ELR (cell line): Measurements from ENCODE around the gene TFAP2C.
"Not testable (repeated sequence)": the region's sequence is repeated elsewhere in the genome, so short reads cannot be mapped to it uniquely, and the experiment has no call there.

Experiments
- DNase-seq: peaks from one replicate; pipeline ENCODE4 v3.0.0-alpha.2; 2015; ENCODE audit warnings: low read depth

The TFAP2C gene

DNA sequence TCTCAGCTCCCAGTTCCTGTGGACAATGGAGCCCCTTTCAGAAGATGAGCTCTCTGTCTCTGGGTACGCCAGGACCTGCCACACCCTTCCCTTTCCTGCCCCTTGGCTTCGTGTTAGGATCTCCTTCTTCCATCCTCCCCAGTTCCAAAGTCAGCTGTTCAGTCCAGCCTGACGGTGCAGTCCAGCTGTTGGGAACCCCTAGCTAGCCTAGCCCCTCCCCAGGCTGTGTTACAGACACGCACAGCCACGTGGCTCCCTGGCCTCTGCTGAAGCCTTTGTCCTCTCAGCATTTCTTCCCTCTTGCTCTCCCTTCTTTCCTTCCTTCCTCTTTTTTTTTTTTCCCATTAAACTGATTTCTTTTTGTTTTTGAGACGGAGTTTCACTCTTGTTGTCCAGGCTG, 12.4 kb upstream of the TFAP2C start:
- no peak for DNase-seq

DNA sequence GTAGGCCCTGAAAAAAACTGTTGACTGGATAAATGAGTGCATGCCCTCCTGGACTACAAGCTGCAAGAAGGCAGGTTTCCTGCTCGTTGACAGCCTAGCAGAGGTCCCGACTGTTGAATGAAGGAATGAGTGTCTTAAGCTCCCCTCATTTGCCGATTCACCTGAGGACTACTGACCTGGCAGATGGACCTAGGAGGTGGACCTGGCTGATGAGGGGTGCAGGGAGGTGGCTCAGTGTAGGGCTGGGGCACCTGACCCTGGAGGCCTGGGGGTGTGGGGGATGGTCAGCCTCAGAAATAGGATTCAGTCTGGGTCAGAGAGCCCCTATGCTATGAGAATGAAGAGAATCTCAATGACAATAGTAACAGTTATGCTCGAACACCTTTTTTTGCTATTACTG, 11.6 kb upstream of the TFAP2C start:
- DNase-seq: no peak

DNA sequence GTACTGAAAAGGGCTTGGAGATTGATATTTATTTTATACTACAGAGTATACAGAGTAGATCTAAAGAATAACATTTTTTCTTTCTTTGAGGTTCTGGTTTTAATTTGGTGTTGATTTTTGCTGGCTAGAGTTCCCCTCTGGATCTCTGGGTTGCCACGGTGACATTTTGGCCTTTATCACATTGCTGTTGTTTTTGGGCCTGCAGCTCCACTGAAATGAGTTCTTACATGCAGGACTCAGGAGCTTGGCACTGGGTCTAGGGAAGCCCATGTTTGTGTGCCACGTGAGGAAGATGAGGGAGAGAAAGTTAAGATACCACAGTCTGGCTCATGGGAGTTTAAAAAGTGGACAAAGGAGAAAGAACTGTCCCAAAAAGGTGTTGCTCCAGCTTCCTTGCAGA, 7.4 kb upstream of the TFAP2C start:
- no peak for DNase-seq

DNA sequence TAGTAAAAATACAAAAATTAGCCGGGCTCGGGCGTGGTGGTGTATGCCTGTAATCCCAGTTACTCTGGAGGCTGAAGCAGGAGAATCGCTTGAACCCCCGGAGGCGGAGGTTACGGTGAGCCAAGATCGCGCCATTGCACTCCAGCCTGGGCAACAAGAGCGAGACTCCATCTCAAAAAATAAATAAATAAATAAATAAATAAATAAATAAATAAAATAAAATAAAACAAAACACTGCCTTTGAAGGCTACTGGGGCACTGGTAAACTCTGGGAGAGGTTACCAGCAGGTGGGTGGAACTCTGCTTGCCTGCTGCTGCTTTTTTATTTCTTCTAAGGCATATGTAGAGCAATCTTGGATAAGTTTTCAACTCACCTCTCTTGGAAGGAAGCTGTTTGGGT, 5.2 kb upstream of the TFAP2C start:
- not testable (repeated sequence) for DNase-seq

DNA sequence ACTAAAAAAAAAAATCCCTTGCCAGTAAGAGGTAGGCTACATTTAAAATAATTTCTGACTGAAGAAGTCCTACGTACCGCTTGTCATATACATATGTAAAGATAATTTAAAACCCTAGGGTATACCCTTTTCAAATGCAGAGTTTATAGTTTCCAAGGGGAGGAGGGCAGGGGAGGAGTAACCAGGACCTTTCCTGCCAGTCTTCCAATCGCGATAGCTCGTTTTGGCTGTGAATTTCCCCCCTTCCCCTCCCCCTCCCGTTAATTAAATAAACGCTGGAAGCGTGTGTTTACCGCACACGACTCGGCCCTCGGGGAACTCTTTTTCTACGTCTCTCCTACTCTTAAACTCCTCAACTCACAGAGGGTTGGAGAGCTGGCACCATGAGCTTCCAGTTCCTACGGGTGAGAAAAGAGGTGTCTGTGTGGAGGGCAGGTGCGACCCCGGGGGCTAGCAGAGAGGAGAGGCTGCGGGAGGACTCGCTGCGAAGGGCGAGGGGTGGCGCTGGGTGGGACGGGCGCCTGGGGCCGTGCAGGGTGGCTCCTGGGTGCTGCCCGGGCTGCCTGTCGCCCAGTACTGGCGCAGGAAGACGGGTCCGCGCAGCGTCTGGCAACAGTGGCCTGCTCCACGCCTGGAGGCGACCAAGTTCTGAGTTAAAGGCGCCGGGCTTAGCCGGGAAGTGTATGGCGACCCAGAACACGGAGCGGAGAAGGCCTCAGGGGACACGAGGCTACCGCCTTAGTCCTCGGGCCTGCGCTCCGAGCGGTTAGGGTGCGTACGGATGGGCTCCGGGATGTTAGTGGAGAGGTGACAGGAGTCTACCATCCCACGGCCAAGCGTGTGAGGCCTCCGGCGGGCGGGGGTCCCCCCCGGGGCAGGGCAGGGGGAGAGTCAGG, 4.1 kb upstream of the TFAP2C start:
- no peak for DNase-seq

DNA sequence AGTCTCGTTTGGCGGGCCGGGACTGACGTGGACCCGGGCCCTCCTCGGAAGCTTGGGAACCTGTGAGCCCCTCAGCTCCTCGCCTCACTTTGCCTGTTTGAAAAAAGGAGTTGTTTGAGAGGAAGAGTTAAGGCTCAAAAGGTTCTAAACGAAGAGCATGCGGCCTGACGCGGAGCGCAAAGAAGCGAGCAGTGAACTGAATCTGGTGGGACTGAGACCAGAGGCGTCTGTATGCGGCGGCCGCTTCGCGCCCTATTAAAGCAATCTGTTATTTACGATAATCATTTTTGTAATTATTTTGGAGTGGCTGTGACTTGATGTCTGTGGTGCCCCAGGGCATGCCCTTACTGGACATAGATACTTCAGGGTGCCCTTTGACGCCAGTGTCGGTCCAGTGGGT, 3.3 kb upstream of the TFAP2C start:
- no peak for DNase-seq

DNA sequence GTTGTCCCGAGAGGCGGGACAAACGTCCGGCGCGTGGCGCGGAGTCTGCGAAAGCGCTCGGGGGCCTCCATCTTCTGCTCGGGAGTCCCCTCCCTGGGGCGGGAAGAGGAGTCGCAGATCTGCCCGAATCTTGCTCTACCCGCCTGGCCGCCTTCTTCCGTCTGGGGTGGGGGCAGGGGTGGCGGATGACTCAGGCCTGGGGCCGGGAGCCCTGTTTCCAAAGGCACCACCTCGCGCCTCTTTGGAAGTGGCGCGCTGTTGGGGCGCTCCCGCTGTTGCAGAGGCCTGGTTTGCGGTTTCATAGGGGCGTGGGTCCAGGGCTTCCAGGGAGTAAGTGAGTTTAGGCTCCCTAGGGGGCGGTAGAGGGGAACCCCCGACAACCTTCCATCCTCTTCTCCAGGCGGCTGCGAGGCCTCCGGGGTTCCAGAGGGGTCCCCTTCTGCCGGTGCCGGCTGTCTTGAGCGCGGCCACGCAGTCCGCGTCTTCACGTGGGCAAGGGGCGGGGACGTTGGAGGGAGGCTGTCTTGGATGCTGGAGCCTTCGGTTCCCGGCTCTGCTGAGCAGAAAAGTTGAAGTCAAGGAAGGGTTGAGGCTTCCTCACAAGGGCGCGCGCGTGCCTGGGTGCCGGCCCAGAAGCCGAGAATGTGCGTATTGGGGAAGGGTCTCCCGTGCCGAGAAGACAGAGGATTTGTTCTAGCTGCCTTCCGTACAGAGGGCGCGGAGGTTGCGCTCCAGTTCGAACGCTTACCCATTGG, 2.6 kb upstream of the TFAP2C start:
- peak; percentile 55 for DNase-seq

DNA sequence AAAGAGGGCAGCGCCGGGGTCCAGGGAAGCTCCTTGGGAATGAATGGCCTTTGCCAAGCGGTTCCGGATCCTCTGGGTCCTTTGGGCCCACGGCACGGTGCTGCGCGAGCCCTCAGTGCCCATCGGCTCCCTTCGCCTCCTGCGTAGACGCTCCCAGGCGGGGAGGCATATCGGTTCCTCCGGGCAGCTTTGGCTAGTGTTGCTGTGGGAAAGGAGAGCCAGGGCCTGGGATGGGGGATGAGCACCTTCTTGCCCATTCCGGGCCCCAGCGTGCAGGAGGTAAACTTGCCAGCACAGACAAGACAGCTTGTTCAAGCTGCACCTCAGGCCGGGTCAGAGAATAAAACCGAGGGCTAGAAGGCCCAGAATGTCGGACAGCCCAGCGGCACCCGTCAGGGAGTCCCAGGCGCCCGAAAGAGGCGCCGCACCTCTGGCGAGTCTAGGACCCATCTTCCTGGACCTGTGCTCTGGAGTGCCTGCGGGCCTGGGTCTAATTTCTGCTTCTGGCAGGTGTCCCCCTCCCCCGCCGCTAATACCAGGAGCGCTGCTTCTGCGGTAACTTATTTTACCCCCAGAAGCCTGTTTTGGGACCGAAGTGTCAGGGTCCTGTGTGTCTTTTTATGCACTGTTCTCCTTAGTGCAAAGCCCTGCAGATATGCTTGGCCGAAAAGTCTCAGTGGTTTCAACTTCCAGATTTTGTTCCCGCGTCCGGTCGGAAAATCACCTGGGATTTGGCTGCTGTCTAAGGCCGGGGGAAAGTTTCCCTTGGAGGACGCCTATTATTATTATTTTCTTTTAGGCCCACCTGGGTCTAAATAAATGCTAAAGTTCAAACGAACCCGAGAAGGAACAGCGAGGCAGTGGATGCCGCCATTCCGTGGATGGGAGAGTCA, 1.7 kb upstream of the TFAP2C start:
- DNase-seq: no peak

DNA sequence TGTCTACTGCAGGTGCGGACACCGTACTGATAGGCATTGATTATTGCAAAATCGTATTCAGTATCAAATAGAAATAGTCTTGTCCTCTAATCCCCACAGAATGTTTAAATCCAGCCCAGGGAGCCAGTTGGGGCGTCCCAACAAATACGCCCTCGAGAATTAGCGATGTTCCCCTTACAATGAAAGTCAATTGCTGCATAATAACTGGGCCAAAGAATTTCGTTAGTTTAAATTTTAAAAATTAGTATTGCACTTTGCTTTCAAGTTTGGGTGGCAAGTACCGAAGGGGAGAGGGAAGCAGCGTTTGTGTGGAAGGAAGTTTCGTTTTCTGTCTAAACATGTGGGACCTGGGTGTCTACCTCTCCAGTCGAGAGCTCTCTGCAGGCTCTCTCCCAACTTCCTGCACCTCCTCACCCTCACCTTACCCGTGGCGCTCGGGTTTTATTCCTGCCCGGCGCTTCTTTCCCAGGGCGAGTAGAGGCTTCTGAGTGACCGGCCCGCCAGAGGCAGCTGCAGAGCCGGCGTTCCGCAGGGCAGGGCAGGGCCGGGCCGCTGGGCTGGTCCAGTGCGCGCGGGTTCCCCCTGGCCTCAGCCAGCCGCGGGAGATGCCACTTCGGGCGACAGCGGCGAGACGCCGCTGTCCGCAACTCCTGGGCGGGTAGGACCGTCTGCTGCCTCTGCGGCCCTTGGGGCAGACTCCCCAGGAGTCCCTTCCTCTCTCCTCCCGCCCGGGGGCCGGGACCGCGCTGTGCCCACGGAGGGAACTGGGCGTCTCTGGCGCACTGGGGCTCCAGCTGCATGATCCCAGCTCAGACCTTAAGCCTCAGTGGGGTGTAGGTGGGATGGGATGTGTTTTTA, 862 bp upstream of the TFAP2C start:
- peak; percentile 59 for DNase-seq

DNA sequence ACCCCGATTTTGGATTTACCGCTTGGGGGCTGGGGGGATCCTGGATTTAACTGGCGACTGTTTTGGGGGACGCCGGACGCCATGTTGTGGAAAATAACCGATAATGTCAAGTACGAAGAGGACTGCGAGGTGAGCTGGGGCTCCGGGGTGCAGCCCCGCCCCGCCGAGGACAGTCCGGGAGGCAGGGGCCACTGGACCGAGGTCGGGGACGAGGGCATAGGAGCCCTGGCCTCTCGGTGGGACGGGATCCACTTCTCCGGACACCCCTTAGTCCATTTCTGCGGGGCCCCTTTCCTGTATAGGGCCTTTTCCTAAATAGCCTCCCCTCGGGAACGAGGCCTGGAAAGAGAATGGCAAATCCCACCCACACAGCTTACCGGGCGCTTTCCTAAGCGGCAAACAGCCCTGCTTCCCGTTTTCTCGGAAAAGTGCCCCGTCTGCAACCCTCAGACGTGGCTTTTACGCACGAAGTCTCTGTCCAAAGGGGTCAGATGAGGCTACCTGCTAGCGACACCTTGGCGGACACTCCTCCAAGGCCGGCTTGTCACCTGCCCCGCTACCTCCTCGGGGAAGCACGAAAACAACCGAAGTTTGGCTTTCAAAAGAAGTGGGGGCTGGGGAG, 469 bp downstream of the TFAP2C start:
- peak; percentile 50 for DNase-seq

DNA sequence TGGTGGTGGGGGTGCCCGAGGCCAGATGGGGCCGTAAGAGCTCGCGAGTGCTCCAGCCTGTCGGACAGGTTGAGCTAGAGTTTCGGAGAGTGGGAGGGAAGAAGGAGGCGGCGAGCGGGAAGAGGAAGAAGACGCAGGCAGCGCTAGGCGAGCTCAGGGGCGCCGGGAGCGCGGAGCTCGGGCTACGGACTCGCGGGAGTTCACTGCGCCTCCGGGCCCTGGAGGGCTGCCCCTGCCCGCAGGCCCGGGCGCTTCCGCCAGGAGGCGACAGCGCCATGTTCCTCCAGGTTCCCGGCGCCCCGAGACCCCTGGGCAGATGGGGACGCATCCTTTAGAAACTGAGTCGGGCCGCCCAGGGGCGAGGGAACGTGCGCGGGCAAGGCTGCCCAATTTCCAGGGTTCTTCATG, 984 bp downstream of the TFAP2C start:
- peak; percentile 92 for DNase-seq

DNA sequence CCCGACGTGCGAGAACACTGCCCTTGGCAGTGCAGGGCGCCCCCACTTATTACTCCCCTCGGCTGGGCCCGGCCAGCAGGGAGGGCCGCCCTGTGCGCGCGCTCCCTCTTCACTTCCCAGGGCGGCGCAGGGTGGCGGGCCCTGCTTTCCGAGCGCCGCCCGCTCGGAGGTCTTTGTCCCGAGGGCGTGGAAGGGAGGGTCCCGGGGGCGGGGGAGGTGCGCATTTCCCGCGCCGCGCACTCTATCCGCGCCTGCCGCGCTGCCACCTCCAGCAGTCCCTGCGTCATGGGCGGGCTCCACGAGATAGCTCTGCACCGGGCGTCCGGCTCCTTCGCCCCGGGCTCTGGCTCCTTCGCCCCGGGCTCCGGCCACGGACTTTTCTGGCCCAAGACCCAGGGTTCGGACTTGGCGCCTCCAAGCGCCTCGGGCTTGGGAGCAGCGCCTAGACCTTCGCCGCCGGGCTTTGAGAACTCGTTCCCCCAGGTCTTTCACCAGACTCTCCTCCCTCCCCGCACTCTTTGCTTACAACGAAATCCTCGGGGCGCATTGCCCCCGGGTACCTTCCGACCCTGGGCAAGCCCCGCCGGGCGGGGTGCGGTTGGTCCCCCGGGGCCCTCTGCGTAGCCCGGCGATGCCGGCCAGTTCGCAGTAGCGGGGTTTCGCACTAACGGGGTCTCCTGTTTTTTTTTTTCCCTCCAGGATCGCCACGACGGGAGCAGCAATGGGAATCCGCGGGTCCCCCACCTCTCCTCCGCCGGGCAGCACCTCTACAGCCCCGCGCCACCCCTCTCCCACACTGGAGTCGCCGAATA, 1.6 kb downstream of the TFAP2C start:
- peak; percentile 84 for DNase-seq

DNA sequence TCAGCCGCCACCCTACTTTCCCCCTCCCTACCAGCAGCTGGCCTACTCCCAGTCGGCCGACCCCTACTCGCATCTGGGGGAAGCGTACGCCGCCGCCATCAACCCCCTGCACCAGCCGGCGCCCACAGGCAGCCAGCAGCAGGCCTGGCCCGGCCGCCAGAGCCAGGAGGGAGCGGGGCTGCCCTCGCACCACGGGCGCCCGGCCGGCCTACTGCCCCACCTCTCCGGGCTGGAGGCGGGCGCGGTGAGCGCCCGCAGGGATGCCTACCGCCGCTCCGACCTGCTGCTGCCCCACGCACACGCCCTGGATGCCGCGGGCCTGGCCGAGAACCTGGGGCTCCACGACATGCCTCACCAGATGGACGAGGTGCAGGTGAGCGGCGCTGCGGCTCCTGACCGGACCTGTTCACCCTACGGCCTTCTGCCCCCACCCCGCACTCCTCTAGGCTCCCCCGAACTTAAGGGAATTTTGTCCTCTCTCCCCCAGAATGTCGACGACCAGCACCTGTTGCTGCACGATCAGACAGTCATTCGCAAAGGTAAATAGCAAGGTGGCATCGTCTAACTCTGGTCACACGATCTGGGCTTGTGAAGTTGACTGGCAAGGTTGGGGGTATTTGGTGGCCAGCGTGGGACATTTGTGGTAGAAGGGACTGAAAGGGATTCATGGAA, 2.3 kb downstream of the TFAP2C start:
- DNase-seq: peak; percentile 43

DNA sequence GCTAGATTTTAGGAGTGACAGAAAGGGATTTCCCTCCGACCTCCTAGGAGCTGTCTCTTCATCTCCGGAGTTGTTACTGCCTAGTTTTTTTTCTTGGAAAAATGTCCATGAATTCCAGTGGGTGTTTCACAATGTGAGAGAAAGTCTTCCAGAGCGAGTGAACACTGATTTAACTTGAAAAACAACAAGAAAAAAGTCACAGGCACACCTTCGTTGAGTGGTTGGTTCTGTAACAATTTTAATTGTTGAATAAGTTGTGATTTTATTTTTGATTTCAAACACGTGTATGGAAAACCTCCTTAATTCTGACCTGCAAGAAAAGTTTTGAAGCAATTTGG, 2.9 kb downstream of the TFAP2C start:
- DNase-seq: peak; percentile 32

DNA sequence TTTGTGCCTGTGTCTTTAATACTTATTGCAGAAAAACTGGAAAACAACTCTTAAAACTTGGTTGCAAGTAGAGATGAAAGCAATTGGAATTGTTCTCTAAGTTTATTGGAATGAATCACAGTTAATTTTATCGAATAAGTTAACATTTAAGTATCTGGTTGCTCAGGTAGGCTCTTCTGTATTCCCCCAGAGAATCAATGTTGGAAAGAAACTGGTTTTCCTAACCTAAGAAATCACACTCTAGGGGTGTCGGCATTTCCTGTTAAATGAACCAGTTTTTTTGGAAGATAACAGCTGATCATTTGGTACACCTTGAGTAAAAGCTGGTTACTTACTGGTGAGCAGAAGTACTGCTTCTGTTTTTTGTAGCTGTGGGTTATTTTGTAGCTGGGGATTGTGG, 5.2 kb downstream of the TFAP2C start:
- peak; percentile 33 for DNase-seq

DNA sequence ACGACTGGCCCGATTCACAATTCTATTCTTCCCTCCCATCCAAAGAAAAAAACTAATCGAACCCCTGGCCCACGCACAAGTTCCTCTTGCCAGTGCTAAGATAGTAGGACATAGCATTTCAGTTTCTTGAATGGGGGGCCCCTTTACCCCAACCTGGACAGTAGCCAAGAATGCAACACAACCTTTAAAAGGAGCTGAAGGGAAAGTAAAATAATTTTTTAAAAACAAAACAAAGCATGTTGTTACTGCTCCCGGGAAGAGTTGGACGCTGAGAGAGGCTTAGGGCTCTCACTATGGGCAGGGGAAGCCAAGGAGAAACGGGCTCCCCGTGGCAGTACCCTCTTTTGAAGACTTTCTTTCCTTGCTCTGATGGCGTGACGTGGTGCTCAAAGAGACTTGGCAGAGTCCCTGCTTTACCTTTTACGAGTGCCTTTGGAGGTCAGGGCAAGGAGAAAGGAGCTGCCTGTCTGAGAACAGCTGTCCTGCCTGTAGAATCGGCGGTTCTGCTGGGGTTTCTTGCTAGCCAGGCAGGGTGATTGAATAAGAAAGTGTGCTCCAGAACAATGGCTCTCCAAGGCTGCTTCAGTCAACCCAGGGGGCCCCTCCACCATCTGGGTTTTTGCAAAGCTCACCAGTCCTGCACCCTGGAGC, 5.8 kb downstream of the TFAP2C start:
- peak; percentile 17 for DNase-seq

DNA sequence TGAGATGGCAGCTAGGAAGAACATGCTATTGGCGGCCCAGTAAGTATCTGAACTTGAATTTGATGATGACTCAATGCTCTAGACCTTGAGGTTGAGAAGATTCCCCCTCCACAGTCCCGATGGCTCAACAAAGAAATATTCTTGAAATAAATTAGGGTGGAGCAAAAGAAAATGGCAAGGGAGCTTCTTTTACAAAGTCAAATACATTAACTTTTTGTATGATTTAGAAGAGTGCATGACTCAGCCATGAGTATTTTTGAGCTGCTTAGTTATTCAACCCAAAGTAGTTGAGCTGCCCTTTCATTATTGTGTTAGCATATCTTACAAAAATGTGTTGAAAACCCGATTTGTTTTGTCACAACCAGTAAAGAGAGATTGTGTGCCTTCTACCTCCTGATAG, 7.6 kb downstream of the TFAP2C start:
- peak; percentile 97 for DNase-seq

DNA sequence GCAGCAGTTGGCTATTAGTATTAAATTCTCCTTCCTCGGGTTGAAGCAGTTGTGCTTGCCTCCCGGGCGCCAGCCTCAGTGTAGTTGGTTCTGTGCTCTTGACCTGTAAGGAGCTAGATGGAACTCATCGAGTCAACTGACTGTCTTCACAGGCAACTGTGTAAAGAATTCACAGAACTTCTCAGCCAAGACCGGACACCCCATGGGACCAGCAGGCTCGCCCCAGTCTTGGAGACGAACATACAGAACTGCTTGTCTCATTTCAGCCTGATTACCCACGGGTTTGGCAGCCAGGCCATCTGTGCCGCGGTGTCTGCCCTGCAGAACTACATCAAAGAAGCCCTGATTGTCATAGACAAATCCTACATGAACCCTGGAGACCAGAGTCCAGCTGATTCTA, 8.5 kb downstream of the TFAP2C start:
- no peak for DNase-seq

DNA sequence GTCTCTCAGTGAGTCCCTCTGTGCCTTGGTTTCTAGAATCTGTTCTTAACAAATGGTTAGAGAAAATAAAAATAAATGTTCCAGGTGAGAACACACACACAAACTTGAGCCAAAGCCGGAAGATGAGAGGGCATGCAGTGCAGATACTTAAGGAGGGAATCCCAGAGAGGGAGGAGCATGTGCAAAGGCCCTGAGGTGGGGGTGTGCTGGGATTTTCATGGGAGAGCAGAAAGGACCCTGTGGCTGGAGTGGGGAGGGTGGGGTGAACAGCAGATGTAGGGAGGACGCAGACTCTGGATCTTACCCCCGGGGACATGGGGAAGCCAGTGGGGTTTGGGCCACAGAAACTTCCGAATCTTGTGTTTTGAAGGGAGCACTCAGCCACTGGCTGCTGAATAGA, 17.5 kb downstream of the TFAP2C start:
- no peak for DNase-seq
